HG03442 (cell line): ENCODE results near the gene EIF2B4.
"Not testable (repeated sequence)": the region's sequence is repeated elsewhere in the genome, so short reads cannot be mapped to it uniquely, and the experiment has no call there.

Experiments
- ATAC-seq: cut with Tn5 transposase; IDR thresholded peaks from one replicate; pipeline ENCODE4 v1.9.1; 2021; ENCODE audit warnings: mild to moderate bottlenecking, moderate library complexity; ENCODE audit not compliant: unreplicated experiment

Gene EIF2B4

GRCh38 chr2:27350106-27350693, 19.9 kb downstream of the EIF2B4 start:
- ATAC-seq: no peak

- ATAC-seq: no peak
Measured at GRCh38 chr2:27347641-27348040, 22.5 kb downstream of the EIF2B4 start.

GRCh38 chr2:27336173-27336572, 34.0 kb downstream of the EIF2B4 start:
- ATAC-seq: no peak

- no peak for ATAC-seq
Measured at GRCh38 chr2:27335311-27335710, 34.8 kb downstream of the EIF2B4 start.

- no peak for ATAC-seq
Measured at GRCh38 chr2:27324720-27325119, 45.4 kb downstream of the EIF2B4 start.

- ATAC-seq: no peak
Measured at GRCh38 chr2:27323596-27324285, 46.4 kb downstream of the EIF2B4 start.

GRCh38 chr2:27322766-27323595, 47.2 kb downstream of the EIF2B4 start, which contains the start of gene MPV17:
TSS of gene MPV17 (minus strand) at chr2:27323097. CDS start at chr2:27322517, 580 bp downstream.
- peak; percentile 89 for ATAC-seq

GRCh38 chr2:27322301-27322765, 47.8 kb downstream of the EIF2B4 start:
- ATAC-seq: no peak

- ATAC-seq: no peak
Measured at GRCh38 chr2:27320958-27321543, 49.1 kb downstream of the EIF2B4 start.

- ATAC-seq: not testable (repeated sequence)
Measured at GRCh38 chr2:27319839-27320238, 50.3 kb downstream of the EIF2B4 start.

GRCh38 chr2:27316655-27317412, 53.3 kb downstream of the EIF2B4 start:
- no peak for ATAC-seq

- ATAC-seq: no peak
Measured at GRCh38 chr2:27315122-27315521, 55.0 kb downstream of the EIF2B4 start.

- ATAC-seq: no peak
Measured at GRCh38 chr2:27314709-27315108, 55.4 kb downstream of the EIF2B4 start.
